ENCODE measurements around the gene WFDC5.
A peak's percentile ranks its signal among the peaks of the same experiment; 100 is the strongest.
"Not testable (repeated sequence)": the region's sequence is repeated elsewhere in the genome, so short reads cannot be mapped to it uniquely, and the experiment has no call there.

The WFDC5 gene

DNA sequence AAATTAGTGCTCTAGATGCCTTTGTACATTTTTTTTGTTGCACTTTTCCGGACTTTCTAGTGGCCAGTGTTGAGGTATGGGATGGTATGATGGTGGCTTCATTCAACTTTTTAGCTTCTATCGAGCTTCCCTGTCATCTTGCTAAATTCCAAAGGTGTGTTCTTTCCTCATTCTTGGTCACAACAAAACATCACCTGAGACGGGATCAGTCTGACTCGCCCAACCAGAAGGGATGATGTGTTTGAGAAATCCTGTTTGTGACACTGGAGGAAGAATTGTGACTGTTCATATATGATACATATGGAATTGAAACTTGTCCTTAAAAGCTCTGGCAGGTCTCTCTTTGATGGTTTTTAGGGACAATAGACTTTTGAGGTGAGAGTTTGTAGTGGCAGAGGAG, 47.9 kb downstream of the WFDC5 start:
- H3K14ac ChIP-seq (ENCODE audit: low read length in 2 of 2): no peak overlapping the region
- no peaks in the 10 kb centered on the region for H3K9me3 ChIP-seq (ENCODE audit: control insufficient read depth, low read length)
- H3K27me3 ChIP-seq (ENCODE audit: control insufficient read depth in 1 of 2, insufficient read depth in 1 of 2, low read length in 2 of 2): no peaks in the 10 kb centered on the region
- no peak overlapping the region for H2BK12ac ChIP-seq (ENCODE audit: low read length in 2 of 2)
- H2BK15ac ChIP-seq (ENCODE audit: low read depth, poor library complexity, severe bottlenecking): no peak overlapping the region
- no peaks in the 10 kb centered on the region for H3K4me1 ChIP-seq (ENCODE audit: control insufficient read depth, insufficient read depth, low read depth, low read length)
- H3K4ac ChIP-seq (ENCODE audit: low read depth in 1 of 2, low read length in 2 of 2): no peak overlapping the region
- no peak overlapping the region for H3K18ac ChIP-seq (ENCODE audit: low read depth in 1 of 2, low read length in 2 of 2)
- H4K8ac ChIP-seq (ENCODE audit: low read length): no peak overlapping the region
- peaks cover 2 to 6% of the 10 kb centered on the region in 2 experiments for H3K36me3 ChIP-seq (ENCODE audit: control insufficient read depth in 1 of 2, insufficient read depth in 2 of 2, low read depth in 1 of 2, low read length in 2 of 2)
- no peak overlapping the region for H2BK5ac ChIP-seq (ENCODE audit: low read depth, low read length, poor library complexity, severe bottlenecking)
- H3K4me2 ChIP-seq (ENCODE audit: low read length, poor library complexity, severe bottlenecking): no peak overlapping the region
- WGBS: 94% methylated on average over 3 of the region's 4 CpGs
- no peak overlapping the region for H2BK120ac ChIP-seq (ENCODE audit: low read depth, low read length)
- no peak overlapping the region for H3K27ac ChIP-seq (ENCODE audit: low read length, poor library complexity, severe bottlenecking)
- H3K23ac ChIP-seq (ENCODE audit: low read length in 2 of 2): no peak overlapping the region
- H3K9ac ChIP-seq (ENCODE audit: low read length): no peak overlapping the region
- peaks cover 26% of the 10 kb centered on the region for H3K79me1 ChIP-seq (replicated peaks; ENCODE audit: low read length, poor library complexity, severe bottlenecking)
- H2AFZ ChIP-seq (ENCODE audit: low read depth, low read length): no peak overlapping the region
- no peak overlapping the region for H3K4me3 ChIP-seq (ENCODE audit: insufficient read depth in 1 of 2, low read depth in 1 of 2, low read length in 2 of 2)
- no peak overlapping the region for H2AK5ac ChIP-seq (ENCODE audit: low read length, severe bottlenecking)
- DNase-seq: no peak
- no peak overlapping the region for H4K91ac ChIP-seq (ENCODE audit: low read length)

DNA sequence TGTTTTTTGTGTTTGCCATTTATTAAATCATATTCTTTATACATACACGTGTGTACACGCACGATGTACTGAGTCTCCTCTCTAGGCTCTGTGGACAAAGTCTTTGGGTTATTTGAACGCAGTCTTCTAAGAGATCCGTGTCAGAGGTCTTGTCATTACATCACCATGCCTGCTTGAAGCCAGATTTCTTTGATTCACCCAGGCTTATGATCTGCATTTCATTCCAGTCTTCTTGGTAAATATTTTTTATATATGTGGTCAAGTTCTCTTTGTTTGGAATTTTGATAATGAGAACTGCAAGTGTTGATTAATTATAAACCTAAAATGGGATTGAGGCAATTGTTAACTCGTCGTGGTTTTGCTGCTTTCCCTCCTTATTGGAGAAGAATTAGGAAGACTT, 48.6 kb downstream of the WFDC5 start:
- DNase-seq: peak; percentile 14
- Histone ChIP-seq H3K4ac (ENCODE audit: low read depth in 1 of 2, low read length in 2 of 2) (no peak overlapping the region), H3K27me3 (ENCODE audit: control insufficient read depth in 1 of 2, insufficient read depth in 1 of 2, low read length in 2 of 2) (no peaks in the 10 kb centered on the region), H3K14ac (ENCODE audit: low read length in 2 of 2) (no peak overlapping the region), H4K91ac (ENCODE audit: low read length) (no peak overlapping the region), H2AK5ac (ENCODE audit: low read length, severe bottlenecking) (no peak overlapping the region), H3K9ac (ENCODE audit: low read length) (no peak overlapping the region), H3K9me3 (ENCODE audit: control insufficient read depth, low read length) (no peaks in the 10 kb centered on the region), H3K79me1 (replicated peaks; ENCODE audit: low read length, poor library complexity, severe bottlenecking) (peaks cover 21% of the 10 kb centered on the region), H4K8ac (ENCODE audit: low read length) (no peak overlapping the region), H2BK5ac (ENCODE audit: low read depth, low read length, poor library complexity, severe bottlenecking) (no peak overlapping the region), H3K4me3 (ENCODE audit: insufficient read depth in 1 of 2, low read depth in 1 of 2, low read length in 2 of 2) (no peak overlapping the region), H3K18ac (ENCODE audit: low read depth in 1 of 2, low read length in 2 of 2) (no peak overlapping the region), H2BK12ac (ENCODE audit: low read length in 2 of 2) (no peak overlapping the region), H3K27ac (ENCODE audit: low read length, poor library complexity, severe bottlenecking) (no peak overlapping the region), H2BK120ac (ENCODE audit: low read depth, low read length) (no peak overlapping the region), H3K4me2 (ENCODE audit: low read length, poor library complexity, severe bottlenecking) (no peak overlapping the region), H2BK15ac (ENCODE audit: low read depth, poor library complexity, severe bottlenecking) (no peak overlapping the region), H3K23ac (ENCODE audit: low read length in 2 of 2) (no peak overlapping the region), H2AFZ (ENCODE audit: low read depth, low read length) (no peak overlapping the region), H3K4me1 (ENCODE audit: control insufficient read depth, insufficient read depth, low read depth, low read length) (peaks cover 1% of the 10 kb centered on the region), H3K36me3 (ENCODE audit: control insufficient read depth in 1 of 2, insufficient read depth in 2 of 2, low read depth in 1 of 2, low read length in 2 of 2) (peaks cover 2 to 6% of the 10 kb centered on the region in 2 experiments)
- WGBS: 91% methylated on average over 7 of the region's 7 CpGs

DNA sequence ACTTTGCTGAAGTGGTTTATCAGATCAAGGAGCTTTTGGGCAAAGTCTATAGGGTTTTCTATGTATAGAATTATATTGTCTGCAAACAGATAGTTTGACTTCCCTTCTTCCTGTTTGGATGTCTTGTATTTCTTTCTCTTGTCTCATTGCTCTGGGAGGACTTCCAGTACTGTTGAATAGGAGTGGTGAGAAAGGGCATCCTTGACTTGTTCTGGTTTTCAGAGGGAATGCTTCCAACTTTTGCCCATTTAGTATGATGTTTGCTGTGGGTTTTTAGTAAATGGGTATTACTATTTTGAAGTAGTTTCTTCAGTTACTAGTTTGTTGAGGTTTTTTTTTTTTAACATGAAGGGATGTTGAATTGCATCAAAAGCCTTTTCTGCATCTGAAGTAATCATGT, 50.2 kb downstream of the WFDC5 start:
- no peaks in the 10 kb centered on the region for H3K9me3 ChIP-seq (ENCODE audit: control insufficient read depth, low read length)
- no peak overlapping the region for H3K18ac ChIP-seq (ENCODE audit: low read depth in 1 of 2, low read length in 2 of 2)
- H2BK120ac ChIP-seq (ENCODE audit: low read depth, low read length): no peak overlapping the region
- H2BK12ac ChIP-seq (ENCODE audit: low read length in 2 of 2): no peak overlapping the region
- no peak overlapping the region for H4K8ac ChIP-seq (ENCODE audit: low read length)
- H3K4me1 ChIP-seq (ENCODE audit: control insufficient read depth, insufficient read depth, low read depth, low read length): peaks cover 1% of the 10 kb centered on the region
- no peak overlapping the region for H3K14ac ChIP-seq (ENCODE audit: low read length in 2 of 2)
- no peak overlapping the region for H3K4me2 ChIP-seq (ENCODE audit: low read length, poor library complexity, severe bottlenecking)
- H3K4me3 ChIP-seq (ENCODE audit: insufficient read depth in 1 of 2, low read depth in 1 of 2, low read length in 2 of 2): no peak overlapping the region
- H4K91ac ChIP-seq (ENCODE audit: low read length): no peak overlapping the region
- no peak overlapping the region for H2AFZ ChIP-seq (ENCODE audit: low read depth, low read length)
- no peak overlapping the region for H3K9ac ChIP-seq (ENCODE audit: low read length)
- H3K23ac ChIP-seq (ENCODE audit: low read length in 2 of 2): no peak overlapping the region
- no peak overlapping the region for H2BK15ac ChIP-seq (ENCODE audit: low read depth, poor library complexity, severe bottlenecking)
- no peak overlapping the region for H3K27ac ChIP-seq (ENCODE audit: low read length, poor library complexity, severe bottlenecking)
- no peak for DNase-seq
- H3K79me1 ChIP-seq (replicated peaks; ENCODE audit: low read length, poor library complexity, severe bottlenecking): peaks cover 10% of the 10 kb centered on the region
- H3K36me3 ChIP-seq (ENCODE audit: control insufficient read depth in 1 of 2, insufficient read depth in 2 of 2, low read depth in 1 of 2, low read length in 2 of 2): peaks cover 2 to 6% of the 10 kb centered on the region in 2 experiments
- H3K4ac ChIP-seq (ENCODE audit: low read depth in 1 of 2, low read length in 2 of 2): no peak overlapping the region
- H3K27me3 ChIP-seq (ENCODE audit: control insufficient read depth in 1 of 2, insufficient read depth in 1 of 2, low read length in 2 of 2): no peaks in the 10 kb centered on the region
- no peak overlapping the region for H2BK5ac ChIP-seq (ENCODE audit: low read depth, low read length, poor library complexity, severe bottlenecking)
- no peak overlapping the region for H2AK5ac ChIP-seq (ENCODE audit: low read length, severe bottlenecking)

DNA sequence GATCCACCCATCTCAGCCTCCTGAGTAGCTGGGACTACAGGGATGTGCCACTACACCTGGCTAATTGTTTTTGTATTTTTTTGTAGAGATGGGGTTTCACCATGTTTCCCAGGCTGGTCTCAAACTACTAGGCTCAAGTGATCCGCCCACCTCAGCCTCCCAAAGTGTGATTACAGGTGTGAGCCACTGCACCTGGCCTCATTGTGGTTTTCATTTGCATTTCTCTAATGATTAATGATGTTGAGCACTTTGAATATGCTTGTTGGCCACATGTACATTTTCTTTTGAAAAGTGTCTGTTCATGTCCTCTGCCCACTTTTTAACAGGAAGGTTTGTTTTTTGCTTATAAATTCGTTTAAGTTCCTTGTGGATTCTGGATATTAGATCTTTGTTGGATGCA, 51.9 kb downstream of the WFDC5 start:
- H3K4me3 ChIP-seq (ENCODE audit: insufficient read depth in 1 of 2, low read depth in 1 of 2, low read length in 2 of 2); H3K27me3 ChIP-seq (ENCODE audit: control insufficient read depth in 1 of 2, insufficient read depth in 1 of 2, low read length in 2 of 2); H2AK5ac ChIP-seq (ENCODE audit: low read length, severe bottlenecking); H3K36me3 ChIP-seq (ENCODE audit: control insufficient read depth in 1 of 2, insufficient read depth in 2 of 2, low read depth in 1 of 2, low read length in 2 of 2); H2BK12ac ChIP-seq (ENCODE audit: low read length in 2 of 2); H3K4ac ChIP-seq (ENCODE audit: low read depth in 1 of 2, low read length in 2 of 2); H3K14ac ChIP-seq (ENCODE audit: low read length in 2 of 2); H3K4me1 ChIP-seq (ENCODE audit: control insufficient read depth, insufficient read depth, low read depth, low read length); H3K4me2 ChIP-seq (ENCODE audit: low read length, poor library complexity, severe bottlenecking); H3K79me1 ChIP-seq (replicated peaks; ENCODE audit: low read length, poor library complexity, severe bottlenecking); H2AFZ ChIP-seq (ENCODE audit: low read depth, low read length); H2BK5ac ChIP-seq (ENCODE audit: low read depth, low read length, poor library complexity, severe bottlenecking); H3K27ac ChIP-seq (ENCODE audit: low read length, poor library complexity, severe bottlenecking); H2BK15ac ChIP-seq (ENCODE audit: low read depth, poor library complexity, severe bottlenecking); H3K9ac ChIP-seq (ENCODE audit: low read length); H3K23ac ChIP-seq (ENCODE audit: low read length in 2 of 2); H3K18ac ChIP-seq (ENCODE audit: low read depth in 1 of 2, low read length in 2 of 2); H4K91ac ChIP-seq (ENCODE audit: low read length); H4K8ac ChIP-seq (ENCODE audit: low read length); H3K9me3 ChIP-seq (ENCODE audit: control insufficient read depth, low read length); H2BK120ac ChIP-seq (ENCODE audit: low read depth, low read length); DNase-seq: not testable (repeated sequence)
- WGBS: 84% methylated on average over 2 of the region's 2 CpGs

Measured in mesenchymal stem cell (in vitro differentiated cells and primary cell).